Glomerular visceral epithelial cell (primary cell): ENCODE results near the gene DSC2.
"Not testable (repeated sequence)": the region's sequence is repeated elsewhere in the genome, so short reads cannot be mapped to it uniquely, and the experiment has no call there.

Source experiments
- DNase-seq: peaks from one replicate; pipeline ENCODE4 v3.0.0-alpha.2; 2016; ENCODE audit errors: extremely low spot score

The DSC2 gene

GRCh38 chr18:31102025-31102684 is at the start of gene DSC2:
TSS of gene DSC2 (minus strand) at chr18:31102421. CDS start at chr18:31101971, 450 bp downstream.
- DNase-seq: peak; percentile 21

GRCh38 chr18:31149351-31149750 is 47.1 kb upstream of the DSC2 start:
- no peak for DNase-seq

- no peak for DNase-seq
Observed at GRCh38 chr18:31148600-31148999, 46.4 kb upstream of the DSC2 start.

- no peak for DNase-seq
Observed at GRCh38 chr18:31146809-31147208, 44.6 kb upstream of the DSC2 start.

GRCh38 chr18:31143025-31143424 is 40.8 kb upstream of the DSC2 start:
- DNase-seq: no peak

- DNase-seq: no peak
Observed at GRCh38 chr18:31138709-31139108, 36.5 kb upstream of the DSC2 start.

- DNase-seq: no peak
Observed at GRCh38 chr18:31134988-31135529, 32.8 kb upstream of the DSC2 start.

GRCh38 chr18:31129398-31130115 is 27.3 kb upstream of the DSC2 start:
- no peak for DNase-seq

GRCh38 chr18:31125878-31126277 is 23.7 kb upstream of the DSC2 start:
- DNase-seq: no peak

GRCh38 chr18:31123125-31123524 is 20.9 kb upstream of the DSC2 start:
- not testable (repeated sequence) for DNase-seq

GRCh38 chr18:31120594-31120993 is 18.4 kb upstream of the DSC2 start:
- DNase-seq: no peak

- no peak for DNase-seq
Observed at GRCh38 chr18:31116853-31117595, 14.8 kb upstream of the DSC2 start.

- no peak for DNase-seq
Observed at GRCh38 chr18:31112804-31113203, 10.6 kb upstream of the DSC2 start.

- no peak for DNase-seq
Observed at GRCh38 chr18:31105733-31106132, 3.5 kb upstream of the DSC2 start.

GRCh38 chr18:31104444-31104843 is 2.2 kb upstream of the DSC2 start:
- DNase-seq: no peak

- no peak for DNase-seq
Observed at GRCh38 chr18:31103423-31103822, 1.2 kb upstream of the DSC2 start.

- no peak for DNase-seq
Observed at GRCh38 chr18:31102941-31103340, 720 bp upstream of the DSC2 start.

- peak; percentile 54 for DNase-seq
Observed at GRCh38 chr18:31101183-31102024, 817 bp downstream of the DSC2 start.

- DNase-seq: peak; percentile 35
Observed at GRCh38 chr18:31100436-31101182, 1.6 kb downstream of the DSC2 start.

- DNase-seq: no peak
Observed at GRCh38 chr18:31099450-31100230, 2.6 kb downstream of the DSC2 start.
